Upper lobe of left lung (tissue), 6 donors: ENCODE measurements around the gene APMAP. TPM values are rescaled to one million over a fixed set of nuclear protein-coding genes. Genes with fewer than 3 reads are reported as not detected.

ENCODE experiments used
- ATAC-seq, 2 donors: fragments of 200-7000 bp; cut with Tn5 transposase; one replicate each; pipeline ENCODE4 v1.9.1; 2022; ENCODE audit warnings: mild to moderate bottlenecking in 2 of 2, moderate library complexity in 2 of 2; ENCODE audit not compliant: low FRiP score in 2 of 2
- DNase-seq, 2 donors: peaks; one replicate each; pipeline ENCODE4 v3.0.0-alpha.2; 2019 to 2020
- H3K27ac ChIP-seq, 4 donors: fragments of 200-600 bp; sonication (generic); one replicate each; pipeline ENCODE4 v1.5.1; 2016 to 2019
- H3K27me3 ChIP-seq, 4 donors: fragments of 200-600 bp; sonication (generic); one replicate each; pipeline ENCODE4 v1.5.1; 2017 to 2019
- H3K36me3 ChIP-seq, 4 donors: fragments of 200-600 bp; sonication (generic); one replicate each; pipeline ENCODE4 v1.5.1; 2016 to 2019
- H3K4me1 ChIP-seq, 4 donors: fragments of 200-600 bp; sonication (generic); one replicate each; pipeline ENCODE4 v1.5.1; 2018 to 2019
- H3K4me3 ChIP-seq, 4 donors: fragments of 200-600 bp; sonication (generic); one replicate each; pipeline ENCODE4 v1.5.1; 2017 to 2019; ENCODE audit warnings: mild to moderate bottlenecking in 2 of 4, moderate library complexity in 1 of 4
- H3K9me3 ChIP-seq, 4 donors: fragments of 200-600 bp; sonication (generic); one replicate each; pipeline ENCODE4 v1.5.1; 2018 to 2019
- EP300 ChIP-seq, 4 donors: sonication (generic); formaldehyde crosslinking; IDR thresholded peaks; one replicate each; pipeline ENCODE4 v1.5.1; 2017; ENCODE audit warnings: antibody characterized with exemption in 4 of 4, control low read depth in 2 of 4
- POLR2A ChIP-seq, 4 donors: fragments of 450-650 bp; IDR thresholded peaks; one replicate each; pipeline ENCODE4 v1.5.1; 2016 to 2017; ENCODE audit warnings: antibody characterized with exemption in 4 of 4, mild to moderate bottlenecking in 2 of 4
- POLR2AphosphoS5 ChIP-seq, 2 donors: sonication (generic); formaldehyde crosslinking; IDR thresholded peaks; one replicate each; pipeline ENCODE4 v1.5.1; 2017; ENCODE audit warnings: antibody characterized with exemption in 2 of 2
- WGBS, 2 donors: methylation state at CpG; one replicate each; pipeline ENCODE4 v1.1.5; 2017 to 2018; 5-methylcytosine and 5-hydroxymethylcytosine counted together
- total RNA-seq, 6 donors: library from RNA; depleted of rRNA in 4 of 6; stranded (reverse); fragments of >200 nt in 4 of 6; gene quantifications; one replicate each; pipeline versions ENCODE4 v1.1.0 to v1.2.1, GENCODE V29; 2016 to 2021
- TF ChIP-seq, protein P1 (sequence below), 6 experiments: fragments of 450-650 bp in 4 of 6; fragments of 200-600 bp in 2 of 6; sonication (generic) in 2 of 6; IDR thresholded peaks; one replicate each; pipeline ENCODE4 v1.5.1; 2016 to 2019; ENCODE audit warnings: antibody characterized with exemption in 6 of 6
- donor health status: DM: no; HTN: no; CAD: no; lungs with moderate emphysema.
- donor health status: DM: no; HTN: yes; CAD: no; lungs with severe emphysema.

APMAP gene
- total RNA-seq, 6 donors from 2014 or later, result 31.4 to 80.1 (median 55.5) TPM

DNA sequence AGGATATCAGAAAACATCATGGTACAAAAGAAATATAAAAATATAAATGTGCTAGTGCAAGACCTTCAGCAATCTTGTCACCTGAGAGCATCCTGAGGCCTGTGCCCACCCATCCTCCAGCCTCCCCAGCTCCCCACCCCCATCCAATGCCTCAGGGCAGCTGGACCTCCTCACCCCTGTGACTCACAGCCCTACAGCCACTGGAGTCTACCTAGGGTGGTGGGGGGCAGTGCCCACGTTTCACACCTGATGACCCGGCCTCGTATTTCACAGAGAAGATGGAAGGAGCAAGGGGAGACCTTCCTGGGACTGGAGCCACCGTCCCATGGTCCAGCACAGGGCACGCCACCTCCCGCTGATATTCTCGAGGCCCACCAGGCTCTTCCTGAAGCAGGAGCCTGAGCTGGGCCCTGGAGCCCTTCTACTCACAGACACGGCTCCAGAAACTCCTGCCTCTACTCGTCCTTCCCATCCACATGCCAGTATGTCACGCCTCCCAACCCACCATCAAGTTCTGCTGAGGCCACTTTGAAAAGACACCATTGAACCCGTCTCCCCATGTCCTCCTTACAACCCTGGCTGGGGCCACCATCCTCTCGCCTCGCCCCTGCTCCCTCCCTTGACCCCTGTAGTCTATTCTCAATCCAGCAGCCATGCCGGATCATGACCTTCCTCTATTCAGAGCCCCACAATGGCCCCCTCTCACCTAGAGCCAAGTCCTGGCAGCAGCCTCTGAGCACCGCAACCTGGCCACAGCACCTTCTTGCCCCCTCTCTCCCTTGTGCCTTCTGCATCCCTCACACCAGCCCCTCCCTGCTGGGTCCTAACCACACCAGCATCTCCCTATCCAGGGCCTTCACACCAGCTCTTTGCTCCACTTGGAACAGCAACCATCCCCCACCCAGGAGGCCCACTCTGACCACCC is 13.3 kb downstream of the APMAP start:
- ATAC-seq (peak in 1 of 2 donors; percentile 12), DNase-seq (no peak)
- Histone ChIP-seq H3K4me3 (no peak overlapping the region), H3K9me3 (no peaks in the 10 kb centered on the region), H3K36me3 (peaks cover 0 to 63% (median 21%) of the 10 kb centered on the region in 4 donors), H3K4me1 (peaks cover 0 to 9% (median 4%) of the 10 kb centered on the region in 4 donors), H3K27me3 (no peaks in the 10 kb centered on the region), H3K27ac (peak overlapping the region in 3 of 4 donors; percentile 10 to 51 (median 20))
- 93 to 97% methylated on average over 15 of the region's 15 CpGs for WGBS, 2 donors
- TF ChIP-seq, protein P1, sequence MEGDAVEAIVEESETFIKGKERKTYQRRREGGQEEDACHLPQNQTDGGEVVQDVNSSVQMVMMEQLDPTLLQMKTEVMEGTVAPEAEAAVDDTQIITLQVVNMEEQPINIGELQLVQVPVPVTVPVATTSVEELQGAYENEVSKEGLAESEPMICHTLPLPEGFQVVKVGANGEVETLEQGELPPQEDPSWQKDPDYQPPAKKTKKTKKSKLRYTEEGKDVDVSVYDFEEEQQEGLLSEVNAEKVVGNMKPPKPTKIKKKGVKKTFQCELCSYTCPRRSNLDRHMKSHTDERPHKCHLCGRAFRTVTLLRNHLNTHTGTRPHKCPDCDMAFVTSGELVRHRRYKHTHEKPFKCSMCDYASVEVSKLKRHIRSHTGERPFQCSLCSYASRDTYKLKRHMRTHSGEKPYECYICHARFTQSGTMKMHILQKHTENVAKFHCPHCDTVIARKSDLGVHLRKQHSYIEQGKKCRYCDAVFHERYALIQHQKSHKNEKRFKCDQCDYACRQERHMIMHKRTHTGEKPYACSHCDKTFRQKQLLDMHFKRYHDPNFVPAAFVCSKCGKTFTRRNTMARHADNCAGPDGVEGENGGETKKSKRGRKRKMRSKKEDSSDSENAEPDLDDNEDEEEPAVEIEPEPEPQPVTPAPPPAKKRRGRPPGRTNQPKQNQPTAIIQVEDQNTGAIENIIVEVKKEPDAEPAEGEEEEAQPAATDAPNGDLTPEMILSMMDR (IDR thresholded peaks at IDR 0.05), result no peak
- no peak for TF ChIP-seq POLR2AphosphoS5 (IDR thresholded peaks at IDR 0.05)
- TF ChIP-seq EP300 (IDR thresholded peaks at IDR 0.05), result no peak
- TF ChIP-seq POLR2A (IDR thresholded peaks at IDR 0.05), result no peak

DNA sequence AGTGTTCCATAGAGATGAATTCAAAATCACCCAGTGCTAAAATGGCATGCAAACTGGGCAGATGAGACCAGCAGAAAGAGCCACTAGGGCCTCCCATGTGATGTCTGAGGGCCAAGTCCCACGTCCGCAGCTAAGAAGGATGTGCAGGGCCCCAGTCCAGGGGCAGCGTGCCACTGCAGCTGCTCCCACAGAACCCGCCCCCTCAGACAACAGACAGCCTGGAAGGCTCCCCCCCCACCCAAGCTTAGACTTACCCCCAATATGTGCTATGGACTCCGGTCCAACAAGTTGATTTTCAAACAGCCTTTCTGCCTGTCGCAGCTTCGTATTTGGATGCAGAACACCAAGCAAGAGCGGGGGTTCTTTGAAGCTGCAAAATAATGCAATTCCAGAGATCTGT is 14.0 kb downstream of the APMAP start:
- WGBS, 2 donors, result 84 to 86% methylated on average over 8 of the region's 8 CpGs
- no peak for TF ChIP-seq POLR2AphosphoS5 (IDR thresholded peaks at IDR 0.05)
- TF ChIP-seq, protein P1 (IDR thresholded peaks at IDR 0.05), result no peak
- no peak for TF ChIP-seq EP300 (IDR thresholded peaks at IDR 0.05)
- no peak for TF ChIP-seq POLR2A (IDR thresholded peaks at IDR 0.05)
- Histone ChIP-seq H3K4me1 (peaks cover 0 to 6% (median 4%) of the 10 kb centered on the region in 4 donors), H3K9me3 (no peaks in the 10 kb centered on the region), H3K4me3 (no peak overlapping the region), H3K36me3 (peaks cover 0 to 62% (median 23%) of the 10 kb centered on the region in 4 donors), H3K27ac (no peak overlapping the region), H3K27me3 (no peaks in the 10 kb centered on the region)
- ATAC-seq (no peak), DNase-seq (peak in 1 of 2 donors; percentile 12)

DNA sequence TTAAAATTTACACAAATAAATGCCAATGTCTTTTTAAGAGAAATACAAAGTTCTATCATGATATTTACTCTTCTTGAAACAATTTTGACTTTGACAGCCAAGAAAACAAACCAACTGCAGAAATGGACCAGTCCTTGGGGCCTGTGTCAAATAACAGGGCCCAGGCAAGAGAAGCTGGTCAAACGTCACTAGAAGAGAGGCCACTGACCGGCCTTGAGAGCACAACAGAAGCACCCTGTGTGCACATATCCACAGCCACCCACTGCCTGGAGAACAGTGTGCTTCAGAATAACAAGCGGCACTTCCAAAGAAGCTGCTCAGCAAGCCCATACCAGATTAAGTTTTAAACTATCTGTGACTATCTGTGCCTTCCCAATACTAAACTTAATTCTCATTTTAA is 14.8 kb downstream of the APMAP start:
- 82 to 90% methylated on average over 3 of the region's 3 CpGs for WGBS, 2 donors
- ATAC-seq (no peak), DNase-seq (peak in 1 of 2 donors; percentile 12)
- Histone ChIP-seq H3K36me3 (peaks cover 6 to 65% (median 27%) of the 10 kb centered on the region in 4 donors), H3K27ac (no peak overlapping the region), H3K4me1 (peaks cover 0 to 4% (median 2%) of the 10 kb centered on the region in 4 donors), H3K27me3 (no peaks in the 10 kb centered on the region), H3K4me3 (no peak overlapping the region), H3K9me3 (no peaks in the 10 kb centered on the region)
- TF ChIP-seq POLR2AphosphoS5 (IDR thresholded peaks at IDR 0.05) (no peak), POLR2A (IDR thresholded peaks at IDR 0.05) (no peak), EP300 (IDR thresholded peaks at IDR 0.05) (no peak)
- TF ChIP-seq, protein P1 (IDR thresholded peaks at IDR 0.05), result no peak

DNA sequence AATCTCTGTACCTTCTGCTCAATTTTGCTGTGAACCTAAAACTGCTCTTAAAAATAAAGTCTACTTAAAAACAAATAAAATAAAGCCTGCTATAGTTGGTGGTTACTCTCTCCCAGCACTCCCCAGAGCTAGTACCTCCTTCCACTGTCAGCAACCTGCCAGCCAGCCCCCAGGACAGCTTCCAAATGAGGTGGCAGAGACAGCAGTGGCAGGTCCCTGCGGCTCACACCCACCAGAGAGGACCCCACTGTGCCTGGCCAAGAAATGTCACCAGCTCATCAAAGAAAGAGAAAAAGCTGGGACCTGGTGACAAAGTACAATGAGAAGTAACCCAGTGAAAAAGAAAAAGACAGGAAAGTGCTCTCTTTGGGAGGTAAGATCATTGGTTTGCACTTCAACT is 15.2 kb downstream of the APMAP start:
- no peak overlapping the region for H3K4me3 ChIP-seq
- no peak for ATAC-seq
- no peaks in the 10 kb centered on the region for H3K9me3 ChIP-seq
- WGBS, 2 donors, result 81 to 89% methylated on average over 1 of the region's 1 CpG
- no peak for TF ChIP-seq POLR2A (IDR thresholded peaks at IDR 0.05)
- no peak for TF ChIP-seq POLR2AphosphoS5 (IDR thresholded peaks at IDR 0.05)
- TF ChIP-seq, protein P1 (IDR thresholded peaks at IDR 0.05), result no peak
- no peak for TF ChIP-seq EP300 (IDR thresholded peaks at IDR 0.05)
- peaks cover 6 to 65% (median 31%) of the 10 kb centered on the region in 4 donors for H3K36me3 ChIP-seq
- no peaks in the 10 kb centered on the region for H3K4me1 ChIP-seq
- DNase-seq, result peak in 1 of 2 donors; percentile 14
- H3K27me3 ChIP-seq, result no peaks in the 10 kb centered on the region
- H3K27ac ChIP-seq, result no peak overlapping the region
